Activated T-helper 1 cell treated with anti-CD3 and anti-CD28 coated beads, Interleukin-12 subunit alpha, Interleukin-12 subunit beta, Interleukin-2, Interleukin-4 antibody, amounts not matched to agents 30 ng/mL and 10 ng/mL and 1 ng/mL, durations not matched to agents 14 hours and 24 hours and 36 hours (primary cell): Measurements from ENCODE around the gene UCP3. TPM values are rescaled to one million over a fixed set of nuclear protein-coding genes. Genes with fewer than 3 reads are reported as not detected.
A peak's percentile ranks its signal among the peaks of the same experiment; 100 is the strongest.

ENCODE experiments used
- DNase-seq: peaks from one replicate; pipeline ENCODE4 v3.0.0; 2021; ENCODE audit warnings: low spot score
- H3K27ac Mint-ChIP-seq: one replicate; pipeline ENCODE4 v1.8.0; 2021; ENCODE audit warnings: mild to moderate bottlenecking, mixed read lengths
- H3K27me3 Mint-ChIP-seq: one replicate; pipeline ENCODE4 v1.8.0; 2022; ENCODE audit warnings: mild to moderate bottlenecking, moderate library complexity, mixed read lengths; ENCODE audit not compliant: insufficient read depth
- H3K36me3 Mint-ChIP-seq: one replicate; pipeline ENCODE4 v1.8.0; 2021; ENCODE audit warnings: low read depth, mixed read lengths
- H3K4me1 Mint-ChIP-seq: one replicate; pipeline ENCODE4 v1.8.0; 2021; ENCODE audit warnings: low read depth, mixed read lengths
- H3K4me3 Mint-ChIP-seq: one replicate; pipeline ENCODE4 v1.8.0; 2021; ENCODE audit warnings: mild to moderate bottlenecking, moderate library complexity, mixed read lengths
- H3K9me3 Mint-ChIP-seq: one replicate; pipeline ENCODE4 v1.8.0; 2021; ENCODE audit warnings: mixed read lengths
- intact Hi-C: fragments of 100-400 bp; cut with micrococcal nuclease; formaldehyde crosslinking; loops from one replicate; pipeline ENCODE4 v1.15.1; 2024
- total RNA-seq: library from RNA; stranded (reverse); gene quantifications from 2 replicates; pipeline ENCODE4 v1.2.3, GENCODE V29; 2022

UCP3 gene
- total RNA-seq, 1 donor from 2014 or later: 4.1 TPM

GRCh38 chr11:74013141-74013540 lies 4.3 kb upstream of the UCP3 start:
- Mint-ChIP-seq H3K36me3 (peaks cover 33% of the 10 kb centered on the region), H3K9me3 (no peaks in the 10 kb centered on the region), H3K4me1 (peaks cover 90% of the 10 kb centered on the region), H3K27me3 (no peaks in the 10 kb centered on the region), H3K4me3 (no peak overlapping the region), H3K27ac (no peak overlapping the region)
- intact Hi-C loops: no loop called here
- DNase-seq: no peak

GRCh38 chr11:74012074-74012809 lies 3.4 kb upstream of the UCP3 start:
- no peaks in the 10 kb centered on the region for H3K9me3 Mint-ChIP-seq
- H3K4me1 Mint-ChIP-seq: peaks cover 94% of the 10 kb centered on the region
- no peaks in the 10 kb centered on the region for H3K27me3 Mint-ChIP-seq
- no peak for DNase-seq
- intact Hi-C loops: no loop called here
- peak overlapping the region; percentile 99 for H3K27ac Mint-ChIP-seq
- peaks cover 29% of the 10 kb centered on the region for H3K36me3 Mint-ChIP-seq
- peak overlapping the region; percentile 32 for H3K4me3 Mint-ChIP-seq

GRCh38 chr11:74011360-74012073 lies 2.6 kb upstream of the UCP3 start:
- DNase-seq: peak; percentile 57
- Mint-ChIP-seq H3K9me3 (no peaks in the 10 kb centered on the region), H3K4me3 (peak overlapping the region; percentile 55), H3K27ac (peak overlapping the region; percentile 99), H3K27me3 (no peaks in the 10 kb centered on the region), H3K4me1 (peaks cover 91% of the 10 kb centered on the region), H3K36me3 (peaks cover 24% of the 10 kb centered on the region)
- intact Hi-C loops: loop anchor here (1.0 kb wide), 5 partner anchors 8 to 47 kb away; no protein-coding TSS in a partner anchor

- Mint-ChIP-seq H3K36me3 (peaks cover 18% of the 10 kb centered on the region), H3K4me3 (peak overlapping the region; percentile 55), H3K27me3 (no peaks in the 10 kb centered on the region), H3K4me1 (peaks cover 91% of the 10 kb centered on the region), H3K9me3 (no peaks in the 10 kb centered on the region), H3K27ac (peak overlapping the region; percentile 99)
- DNase-seq: no peak
- intact Hi-C loops: loop anchor here (1.0 kb wide), 5 partner anchors 9 to 46 kb away; no protein-coding TSS in a partner anchor
Observed at GRCh38 chr11:74010306-74011300, 1.7 kb upstream of the UCP3 start.

GRCh38 chr11:74009675-74010305 lies 905 bp upstream of the UCP3 start:
- no peaks in the 10 kb centered on the region for H3K9me3 Mint-ChIP-seq
- peaks cover 91% of the 10 kb centered on the region for H3K4me1 Mint-ChIP-seq
- intact Hi-C loops: no loop called here
- H3K4me3 Mint-ChIP-seq: peak overlapping the region; percentile 55
- H3K36me3 Mint-ChIP-seq: peaks cover 20% of the 10 kb centered on the region
- peak overlapping the region; percentile 99 for H3K27ac Mint-ChIP-seq
- no peak for DNase-seq
- H3K27me3 Mint-ChIP-seq: no peaks in the 10 kb centered on the region

GRCh38 chr11:74009230-74009547 lies 304 bp upstream of the UCP3 start:
- intact Hi-C loops: no loop called here
- H3K4me1 Mint-ChIP-seq: peaks cover 91% of the 10 kb centered on the region

GRCh38 chr11:74007691-74008372 lies 1.1 kb downstream of the UCP3 start:
- Mint-ChIP-seq H3K27me3 (no peaks in the 10 kb centered on the region), H3K4me3 (no peak overlapping the region), H3K9me3 (no peaks in the 10 kb centered on the region), H3K36me3 (peaks cover 22% of the 10 kb centered on the region), H3K4me1 (peaks cover 93% of the 10 kb centered on the region), H3K27ac (peak overlapping the region; percentile 18)
- intact Hi-C loops: no loop called here
- no peak for DNase-seq

More at GRCh38 chr11:74009230-74009547, 304 bp upstream of the UCP3 start:
- H3K36me3 Mint-ChIP-seq: peaks cover 16% of the 10 kb centered on the region
- no peaks in the 10 kb centered on the region for H3K9me3 Mint-ChIP-seq
- peak overlapping the region; percentile 89 for H3K27ac Mint-ChIP-seq
- H3K4me3 Mint-ChIP-seq: no peak overlapping the region
- no peaks in the 10 kb centered on the region for H3K27me3 Mint-ChIP-seq
- no peak for DNase-seq

GRCh38 chr11:74006743-74007304 lies 2.1 kb downstream of the UCP3 start:
- no peak overlapping the region for H3K4me3 Mint-ChIP-seq

GRCh38 chr11:74005721-74006517 lies 3.0 kb downstream of the UCP3 start:
- no peak for DNase-seq
- H3K9me3 Mint-ChIP-seq: no peaks in the 10 kb centered on the region
- H3K27ac Mint-ChIP-seq: peak overlapping the region; percentile 98
- intact Hi-C loops: loop anchor here (1.0 to 2.0 kb wide), 2 partner anchors 11 to 13 kb away; no protein-coding TSS in a partner anchor
- peaks cover 87% of the 10 kb centered on the region for H3K4me1 Mint-ChIP-seq
- no peak overlapping the region for H3K4me3 Mint-ChIP-seq
- peaks cover 33% of the 10 kb centered on the region for H3K36me3 Mint-ChIP-seq
- no peaks in the 10 kb centered on the region for H3K27me3 Mint-ChIP-seq

More at GRCh38 chr11:74006743-74007304, 2.1 kb downstream of the UCP3 start:
- Mint-ChIP-seq H3K27me3 (no peaks in the 10 kb centered on the region), H3K9me3 (no peaks in the 10 kb centered on the region), H3K36me3 (peaks cover 26% of the 10 kb centered on the region), H3K4me1 (peaks cover 89% of the 10 kb centered on the region), H3K27ac (peak overlapping the region; percentile 89)
- DNase-seq: no peak
- intact Hi-C loops: no loop called here

- H3K4me1 Mint-ChIP-seq: peaks cover 87% of the 10 kb centered on the region
- peak overlapping the region; percentile 98 for H3K27ac Mint-ChIP-seq
- intact Hi-C loops: loop anchor here (1.0 to 2.0 kb wide), 2 partner anchors 10 to 14 kb away; no protein-coding TSS in a partner anchor
- H3K9me3 Mint-ChIP-seq: no peaks in the 10 kb centered on the region
- no peaks in the 10 kb centered on the region for H3K27me3 Mint-ChIP-seq
- H3K36me3 Mint-ChIP-seq: peaks cover 33% of the 10 kb centered on the region
- DNase-seq: peak; percentile 84
- H3K4me3 Mint-ChIP-seq: peak overlapping the region; percentile 73
Observed at GRCh38 chr11:74004759-74005615, 3.9 kb downstream of the UCP3 start.
